NT2/D1 (cell line): Measurements from ENCODE around the gene C5orf47.

Experiments
- SUZ12 ChIP-seq: IDR thresholded peaks from 2 replicates; pipeline ENCODE4 v1.6.1; 2011; ENCODE audit not compliant: insufficient read length, insufficient read depth; ENCODE audit errors: extremely low read depth
- YY1 ChIP-seq: IDR thresholded peaks from 2 replicates; pipeline ENCODE4 v1.6.1; 2011; ENCODE audit not compliant: insufficient read length, insufficient read depth
- ZNF274 ChIP-seq: IDR thresholded peaks from 2 replicates; pipeline ENCODE4 v1.6.1; 2011; ENCODE audit warnings: mild to moderate bottlenecking, low read depth, low read length

DNA sequence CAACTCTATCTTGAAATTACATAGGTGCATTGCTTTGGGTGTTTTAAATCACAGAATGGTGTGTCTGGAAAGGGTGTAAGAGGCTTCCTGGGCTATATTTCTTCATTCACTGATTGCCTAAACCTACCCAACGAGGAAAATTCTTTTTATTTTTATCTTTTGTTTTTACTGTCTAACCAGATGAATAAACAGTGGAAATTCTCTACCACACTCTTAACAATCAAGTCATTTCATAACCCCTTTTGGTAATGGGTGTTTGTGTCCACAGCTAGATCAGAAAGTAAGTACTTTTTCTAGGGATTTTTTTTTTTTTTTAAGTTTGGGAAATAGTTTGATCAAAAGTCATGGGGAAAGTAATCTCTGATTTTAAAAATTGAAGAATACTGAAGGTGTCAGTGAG lies 27.6 kb upstream of the C5orf47 start:
- TF ChIP-seq YY1 (no peak), ZNF274 (no peak), SUZ12 (no peak)
